C4-2B (cell line): ENCODE data around the gene TNS1.

ENCODE experiments used
- H3K27ac ChIP-seq: fragments of 450-650 bp; 2 replicates; pipeline ENCODE4 v1.5.1; 2017
- CTCF ChIP-seq: fragments of 450-650 bp; conservative IDR thresholded peaks from 2 replicates; pipeline ENCODE4 v1.5.1; 2017; ENCODE audit warnings: mild to moderate bottlenecking
- ZFX ChIP-seq: fragments of 450-650 bp; IDR thresholded peaks from 2 replicates; pipeline ENCODE4 v1.6.1; 2017

Gene TNS1

DNA sequence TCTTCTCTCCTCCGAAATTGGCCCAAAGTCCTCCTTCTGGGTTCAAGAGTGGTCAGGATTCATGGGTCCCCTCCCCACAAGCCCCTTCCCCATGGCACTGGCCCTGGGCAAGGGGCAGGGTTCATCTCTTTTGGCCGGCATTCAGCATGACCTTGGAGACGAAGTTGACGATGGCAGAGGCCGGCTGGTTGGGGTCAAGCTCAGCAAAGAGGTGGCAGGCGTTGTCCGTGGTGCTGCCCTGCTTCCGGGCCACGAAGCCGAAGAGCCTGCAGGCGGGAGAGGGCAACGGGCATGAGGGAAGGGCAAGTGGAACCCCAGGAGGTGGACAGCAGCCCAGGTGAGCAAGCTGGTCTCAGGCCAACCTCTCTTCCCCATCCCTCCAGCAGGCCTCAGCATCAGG lies 198.5 kb downstream of the TNS1 start:
- TF ChIP-seq ZFX (no peak), CTCF (no peak)

GRCh38 chr2:217803653-217803960 lies 199.2 kb downstream of the TNS1 start:
- TF ChIP-seq CTCF (no peak), ZFX (no peak)
- no peak overlapping the region for H3K27ac ChIP-seq

More for the DNA sequence above, 198.5 kb downstream of the TNS1 start:
- no peak overlapping the region for H3K27ac ChIP-seq

GRCh38 chr2:217802876-217803652 lies 199.7 kb downstream of the TNS1 start:
- no peak overlapping the region for H3K27ac ChIP-seq
- TF ChIP-seq CTCF = no peak
- no peak for TF ChIP-seq ZFX

DNA sequence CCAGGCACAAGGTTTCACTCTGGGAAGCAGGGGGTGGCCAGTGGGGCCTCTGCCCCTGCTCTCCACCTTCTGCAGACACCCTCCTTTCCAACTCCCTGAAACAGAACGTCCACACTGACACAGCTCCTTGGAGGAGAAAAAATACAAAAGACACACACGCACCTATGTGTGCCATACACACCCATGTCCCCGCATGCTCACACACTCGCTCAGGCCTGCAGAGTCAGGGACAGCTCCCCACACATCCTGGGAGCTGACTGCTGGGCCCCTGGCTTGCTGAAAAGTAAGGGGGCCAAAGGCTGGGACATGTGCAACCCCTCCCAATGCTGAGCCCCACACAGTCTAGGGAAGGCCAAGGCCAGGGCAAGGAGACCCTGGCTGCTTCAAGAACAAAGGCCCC lies 200.5 kb downstream of the TNS1 start:
- no peak for TF ChIP-seq ZFX
- no peak for TF ChIP-seq CTCF
- no peak overlapping the region for H3K27ac ChIP-seq

- H3K27ac ChIP-seq = no peak overlapping the region
- TF ChIP-seq CTCF (no peak), ZFX (no peak)
These were observed 201.1 kb downstream of the TNS1 start for GRCh38 chr2:217801711-217802110.

DNA sequence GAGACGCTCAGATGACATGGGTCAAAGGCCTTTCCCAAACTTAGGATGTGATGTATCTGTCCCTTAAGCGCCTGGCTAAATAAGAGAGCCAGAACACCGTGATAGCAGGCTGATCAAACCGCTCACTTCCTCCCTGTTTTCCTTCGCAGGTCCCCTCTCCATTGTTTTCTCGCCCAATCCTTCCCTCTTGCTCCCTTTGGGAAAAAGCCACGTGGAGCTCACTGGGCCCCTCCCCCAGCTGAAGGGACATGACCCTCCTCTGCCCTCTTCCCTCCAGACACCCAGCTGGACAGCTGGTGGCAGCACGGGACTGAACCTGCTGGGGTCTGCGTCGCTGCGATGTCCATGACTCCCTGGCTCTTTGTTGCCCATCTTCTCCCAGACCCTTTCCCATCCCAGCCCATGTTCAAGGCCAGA lies 201.7 kb downstream of the TNS1 start:
- no peak overlapping the region for H3K27ac ChIP-seq
- TF ChIP-seq ZFX (no peak), CTCF (no peak)

GRCh38 chr2:217800433-217801114 lies 202.2 kb downstream of the TNS1 start:
- TF ChIP-seq ZFX (no peak), CTCF (no peak)
- H3K27ac ChIP-seq = no peak overlapping the region
